GM18951 (cell line): ENCODE measurements around the gene UCN3.

Source experiments
- POLR2A ChIP-seq: IDR thresholded peaks from 4 replicates; pipeline ENCODE4 v1.6.1; 2011; ENCODE audit warnings: mild to moderate bottlenecking; ENCODE audit not compliant: insufficient read length, insufficient read depth; ENCODE audit errors: extremely low read depth
- in situ Hi-C: fragments of 300-500 bp; cut with MboI; formaldehyde crosslinking; loops from one replicate; pipeline ENCODE4 v1.12.0; 2022; ENCODE audit warnings: low sequenced_read_pairs, mixed read lengths, inconsistent platforms; ENCODE audit not compliant: unreplicated experiment

UCN3 gene

DNA sequence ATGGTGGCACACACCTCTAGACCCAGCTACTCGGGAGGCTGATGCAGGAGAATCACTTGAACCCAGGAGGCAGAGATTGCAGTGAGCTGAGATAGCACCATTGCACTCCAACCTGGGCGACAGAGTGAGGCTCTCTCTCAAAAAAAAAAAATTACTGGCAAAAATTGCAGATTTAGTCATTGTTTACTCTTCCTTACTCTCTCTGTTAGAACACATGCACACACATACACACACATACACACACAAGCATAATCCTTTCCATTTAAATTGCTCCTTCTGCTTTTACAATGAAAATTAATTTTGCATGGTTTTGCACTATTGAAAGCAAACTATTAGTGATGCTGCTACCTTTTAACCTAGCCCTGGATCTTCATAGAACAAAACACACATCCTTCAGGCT lies 15.4 kb upstream of the UCN3 start:
- in situ Hi-C loops, result no loop called here
- TF ChIP-seq POLR2A, result no peak

DNA sequence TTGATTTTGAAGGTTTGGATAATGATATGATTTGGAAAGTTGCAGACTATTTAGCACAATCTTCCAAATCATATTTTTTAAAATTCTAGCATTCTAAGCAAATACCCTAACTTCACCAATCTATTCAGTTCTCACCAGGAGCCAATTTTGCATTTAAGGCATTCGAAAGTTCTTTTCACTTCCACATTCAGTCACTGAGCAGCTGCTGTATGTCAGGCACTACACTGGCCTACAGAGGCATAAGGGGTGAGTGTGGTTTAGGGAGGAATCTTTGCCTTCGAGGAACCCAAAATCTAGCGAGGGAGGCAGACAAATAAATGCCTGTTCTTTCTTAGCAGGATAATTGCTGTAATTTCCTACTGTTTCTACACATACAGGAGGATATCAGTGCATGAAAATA lies 10.7 kb upstream of the UCN3 start:
- in situ Hi-C loops, result no loop called here
- TF ChIP-seq POLR2A, result no peak

- in situ Hi-C loops, result no loop called here
- TF ChIP-seq POLR2A, result no peak
Measured at GRCh38 chr10:5355594-5356301, 9.0 kb upstream of the UCN3 start.

DNA sequence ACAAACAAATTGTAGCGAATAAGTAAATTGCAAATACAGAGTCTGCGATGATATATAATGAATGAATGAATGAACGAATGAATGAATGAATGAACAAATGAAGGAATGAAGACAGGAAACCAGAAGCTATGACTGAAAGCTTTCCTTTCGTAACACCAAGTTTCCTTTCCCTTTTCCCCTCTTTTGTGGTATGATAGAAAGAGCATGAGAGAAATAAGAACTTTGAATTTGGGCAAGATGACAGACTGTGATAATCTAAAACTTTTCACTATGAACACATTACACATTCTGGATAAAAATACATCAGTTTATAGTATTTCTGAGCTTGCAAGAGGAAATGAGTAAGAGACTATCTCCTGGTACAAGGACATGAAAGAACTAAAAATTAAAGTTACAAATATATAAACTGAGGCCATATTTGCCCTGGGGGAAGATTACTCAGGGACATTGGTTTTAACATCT lies 8.4 kb upstream of the UCN3 start:
- TF ChIP-seq POLR2A, result no peak
- in situ Hi-C loops, result no loop called here

DNA sequence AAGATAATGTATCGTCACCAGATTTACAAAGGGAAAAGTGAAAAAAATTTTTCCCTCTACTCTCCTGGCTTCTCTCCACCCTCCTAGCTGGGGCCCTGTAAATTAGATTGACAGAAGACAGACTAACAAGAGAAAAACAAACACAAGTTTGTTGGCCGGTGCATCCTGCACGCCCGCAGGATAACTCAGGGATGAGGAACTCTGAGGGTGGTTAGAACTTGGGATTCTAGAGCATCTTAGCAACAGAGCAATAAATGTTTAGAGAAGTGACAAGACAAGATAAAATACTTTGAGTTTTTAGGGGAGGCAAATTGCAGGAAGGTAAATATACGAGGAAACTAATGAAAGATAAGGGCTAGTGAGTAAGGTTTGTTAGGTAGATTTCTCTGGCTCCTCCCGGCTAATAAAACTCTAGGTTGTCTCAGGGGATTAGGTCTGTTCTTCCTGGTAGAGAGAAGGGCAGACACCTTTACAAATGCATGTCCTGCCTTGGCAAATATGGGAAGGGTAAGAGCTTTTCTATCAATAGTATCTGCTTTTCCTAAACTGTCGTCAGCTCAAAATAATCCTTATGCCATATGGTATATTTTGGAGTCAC lies 4.3 kb upstream of the UCN3 start:
- no peak for TF ChIP-seq POLR2A
- in situ Hi-C loops, result no loop called here

DNA sequence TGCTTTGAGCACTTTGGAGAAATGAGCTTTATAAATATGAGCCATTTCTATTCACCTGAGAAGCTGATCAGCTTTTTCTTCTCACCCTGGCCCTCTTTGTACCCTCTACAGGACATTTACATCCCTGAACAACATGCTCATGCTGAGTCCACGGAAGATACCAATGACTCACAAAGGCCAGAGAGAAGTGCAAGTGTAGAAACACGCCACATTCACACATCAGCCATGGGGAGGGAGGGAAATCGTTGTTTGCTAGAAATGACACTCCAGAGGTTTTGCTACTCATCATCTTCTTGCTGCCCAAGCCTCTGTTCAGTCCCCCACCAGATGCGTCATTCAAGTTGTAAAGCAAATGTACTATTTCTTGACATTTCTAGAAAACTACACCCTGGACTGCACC lies 2.8 kb upstream of the UCN3 start:
- in situ Hi-C loops, result no loop called here
- no peak for TF ChIP-seq POLR2A

DNA sequence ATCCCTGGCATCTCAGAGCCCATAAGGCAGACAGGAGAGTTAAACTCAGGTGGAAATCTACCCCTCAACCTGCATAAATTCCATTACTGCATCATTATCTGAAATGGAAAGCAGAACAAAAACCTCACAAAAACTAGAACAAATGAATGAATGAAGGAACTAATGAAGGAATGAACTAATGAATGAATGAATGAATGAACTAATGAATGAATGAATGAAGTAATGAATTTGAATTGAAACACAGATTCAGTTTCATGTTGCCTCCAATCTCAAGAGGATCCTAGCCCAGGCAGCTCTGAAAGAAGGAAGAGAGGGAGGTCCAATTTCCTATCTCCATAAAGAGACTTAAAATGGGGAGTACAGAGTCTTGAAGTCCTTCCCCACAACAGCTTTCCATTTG lies 1.9 kb upstream of the UCN3 start:
- in situ Hi-C loops, result no loop called here

GRCh38 chr10:5364374-5364773 lies 392 bp upstream of the UCN3 start:
- TF ChIP-seq POLR2A, result no peak
- in situ Hi-C loops, result no loop called here

More for the DNA sequence above, 1.9 kb upstream of the UCN3 start:
- no peak for TF ChIP-seq POLR2A

DNA sequence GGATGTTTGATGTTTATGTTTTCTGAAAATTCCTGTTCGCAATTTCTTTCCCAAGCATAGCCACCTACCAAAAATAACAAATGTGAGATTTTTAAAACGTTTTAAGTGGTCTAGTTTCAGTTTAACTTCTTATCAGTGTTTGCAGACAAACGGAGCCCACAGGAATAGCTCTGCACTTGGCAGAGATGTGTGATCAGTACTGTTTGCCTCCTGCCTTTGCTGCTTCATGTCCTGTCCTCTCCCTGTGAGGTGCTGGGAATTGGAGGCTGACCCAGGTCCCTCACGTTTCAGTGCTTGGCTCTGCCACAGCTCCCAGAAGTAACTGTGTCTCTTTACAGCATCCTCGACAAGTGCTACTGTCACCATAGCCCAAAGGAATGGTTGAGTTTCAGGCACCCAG lies 1.2 kb downstream of the UCN3 start:
- in situ Hi-C loops, result no loop called here
- TF ChIP-seq POLR2A, result no peak

- in situ Hi-C loops, result no loop called here
- TF ChIP-seq POLR2A, result no peak
Measured at GRCh38 chr10:5369362-5370158, 4.8 kb downstream of the UCN3 start.

DNA sequence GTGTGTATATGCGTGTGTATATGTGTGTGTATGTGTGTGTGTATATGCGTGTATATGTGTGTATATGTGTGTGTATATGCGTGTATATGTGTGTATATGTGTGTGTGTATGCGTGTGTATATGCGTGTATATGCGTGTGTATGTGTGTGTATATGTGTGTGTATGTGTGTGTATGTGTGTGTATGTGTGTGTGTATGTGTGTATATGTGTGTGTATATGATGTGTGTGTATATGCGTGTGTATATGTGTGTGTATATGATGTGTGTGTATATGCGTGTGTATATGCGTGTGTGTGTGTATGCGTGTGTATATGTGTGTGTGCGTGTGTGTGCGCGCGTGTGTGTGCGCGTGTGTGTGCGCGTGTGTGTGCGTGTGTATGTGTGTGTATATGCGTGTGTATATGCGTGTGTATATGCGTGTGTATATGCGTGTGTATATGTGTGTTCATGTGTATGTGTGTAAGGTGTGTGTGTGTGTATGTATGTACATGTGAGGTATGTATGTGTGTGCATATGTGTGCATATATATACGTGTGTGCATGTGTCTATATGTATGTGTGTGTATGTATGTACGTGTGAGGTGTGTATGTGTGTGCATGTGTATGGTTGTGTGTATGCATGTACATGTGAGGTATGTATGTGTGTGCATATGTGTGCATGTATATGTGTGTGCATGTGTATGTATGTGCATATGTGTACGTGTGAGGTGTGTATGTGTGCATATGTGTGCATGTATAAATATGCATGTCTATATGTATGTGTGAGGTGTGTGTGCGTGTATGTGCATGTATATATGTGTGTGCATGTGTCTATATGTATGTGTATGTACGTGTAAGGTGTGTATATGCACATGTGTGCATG lies 6.0 kb downstream of the UCN3 start:
- no peak for TF ChIP-seq POLR2A
- in situ Hi-C loops, result no loop called here

DNA sequence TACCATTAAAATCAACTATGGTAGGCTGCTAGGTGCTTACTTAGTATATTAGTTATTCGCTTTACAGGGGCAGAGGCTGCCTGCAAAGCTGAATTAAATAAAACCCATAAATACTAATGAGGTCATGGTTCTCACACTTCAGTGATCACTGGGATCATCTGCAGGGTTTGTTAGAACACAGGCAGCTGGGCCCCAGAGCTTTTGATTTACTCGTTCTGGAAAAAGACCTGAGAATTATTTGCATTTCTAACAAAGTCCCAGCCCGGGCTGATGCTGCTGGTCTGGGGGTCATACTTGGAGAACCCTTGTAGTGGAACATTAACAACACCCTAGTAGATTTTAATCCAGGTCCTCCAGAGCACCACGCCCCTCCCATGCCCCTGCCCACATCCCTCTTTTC lies 8.5 kb downstream of the UCN3 start:
- no peak for TF ChIP-seq POLR2A
- in situ Hi-C loops, result no loop called here
